HEK293 (cell line): ENCODE results near the gene ARHGEF2.
A peak's percentile ranks its signal among the peaks of the same experiment; 100 is the strongest.

Source experiments
- BCL11A ChIP-seq: fragments of 450-650 bp; formaldehyde crosslinking; IDR thresholded peaks from 2 replicates; pipeline ENCODE4 v1.5.1; 2016; ENCODE audit warnings: low read depth, missing biosample characterization, missing genetic modification characterization
- EGR2 ChIP-seq: fragments of 450-650 bp; formaldehyde crosslinking; IDR thresholded peaks from 2 replicates; pipeline ENCODE4 v1.5.1; 2016; ENCODE audit warnings: low read depth, missing biosample characterization, missing genetic modification characterization
- KLF10 ChIP-seq: fragments of 450-650 bp; IDR thresholded peaks from 2 replicates; pipeline ENCODE4 v1.5.1; 2018; ENCODE audit warnings: missing biosample characterization, mild to moderate bottlenecking, missing genetic modification characterization
- KLF16 ChIP-seq: fragments of 450-650 bp; formaldehyde crosslinking; IDR thresholded peaks from 2 replicates; pipeline ENCODE4 v1.5.1; 2017; ENCODE audit warnings: missing biosample characterization, missing genetic modification characterization
- KLF9 ChIP-seq: fragments of 450-650 bp; formaldehyde crosslinking; IDR thresholded peaks from 2 replicates; pipeline ENCODE4 v1.5.1; 2016; ENCODE audit warnings: missing biosample characterization, missing genetic modification characterization, low read depth
- SP3 ChIP-seq: fragments of 450-650 bp; formaldehyde crosslinking; IDR thresholded peaks from 2 replicates; pipeline ENCODE4 v1.5.1; 2016; ENCODE audit warnings: missing biosample characterization, missing genetic modification characterization
- SP7 ChIP-seq: fragments of 450-650 bp; formaldehyde crosslinking; IDR thresholded peaks from 2 replicates; pipeline ENCODE4 v1.5.1; 2016; ENCODE audit warnings: missing biosample characterization, missing genetic modification characterization
- ZBTB20 ChIP-seq: fragments of 450-650 bp; formaldehyde crosslinking; IDR thresholded peaks from 2 replicates; pipeline ENCODE4 v1.5.1; 2016; ENCODE audit warnings: missing biosample characterization, missing genetic modification characterization
- ZBTB7A ChIP-seq: fragments of 450-650 bp; formaldehyde crosslinking; IDR thresholded peaks from 2 replicates; pipeline ENCODE4 v1.5.1; 2016; ENCODE audit warnings: low read depth, missing biosample characterization, missing genetic modification characterization
- ZBTB8A ChIP-seq: fragments of 450-650 bp; formaldehyde crosslinking; IDR thresholded peaks from 2 replicates; pipeline ENCODE4 v1.5.1; 2016; ENCODE audit warnings: missing biosample characterization, missing genetic modification characterization
- ZEB2 ChIP-seq: fragments of 450-650 bp; formaldehyde crosslinking; IDR thresholded peaks from 2 replicates; pipeline ENCODE4 v1.5.1; 2016; ENCODE audit warnings: missing biosample characterization, missing genetic modification characterization
- ZIC2 ChIP-seq: fragments of 450-650 bp; formaldehyde crosslinking; IDR thresholded peaks from 2 replicates; pipeline ENCODE4 v1.5.1; 2016; ENCODE audit warnings: missing biosample characterization, missing genetic modification characterization
- ZNF132 ChIP-seq: fragments of 450-650 bp; formaldehyde crosslinking; IDR thresholded peaks from 2 replicates; pipeline ENCODE4 v1.5.1; 2017; ENCODE audit warnings: missing biosample characterization, missing genetic modification characterization, borderline replicate concordance
- ZNF266 ChIP-seq: fragments of 450-650 bp; formaldehyde crosslinking; IDR thresholded peaks from 2 replicates; pipeline ENCODE4 v1.5.1; 2016; ENCODE audit warnings: missing biosample characterization, missing genetic modification characterization, low read depth
- ZNF274 ChIP-seq, 2 experiments: fragments of 200-500 bp in 1 of 2; fragments of 450-650 bp in 1 of 2; sonication (Bioruptor generic) in 1 of 2; formaldehyde crosslinking in 1 of 2; IDR thresholded peaks; 2 replicates each; pipeline versions ENCODE4 v1.5.1 to v1.6.1; 2014 to 2016; ENCODE audit warnings: borderline replicate concordance in 1 of 2, inconsistent platforms in 1 of 2, low read length in 1 of 2, missing biosample characterization in 1 of 2, missing genetic modification characterization in 1 of 2
- ZNF302 ChIP-seq: fragments of 450-650 bp; formaldehyde crosslinking; IDR thresholded peaks from 2 replicates; pipeline ENCODE4 v1.5.1; 2016; ENCODE audit warnings: missing biosample characterization, missing genetic modification characterization, low read depth
- ZNF548 ChIP-seq: fragments of 450-650 bp; formaldehyde crosslinking; IDR thresholded peaks from 2 replicates; pipeline ENCODE4 v1.5.1; 2016; ENCODE audit warnings: missing biosample characterization, missing genetic modification characterization
- ZNF561 ChIP-seq: fragments of 450-650 bp; IDR thresholded peaks from 2 replicates; pipeline ENCODE4 v1.5.1; 2018; ENCODE audit warnings: missing biosample characterization, missing genetic modification characterization, borderline replicate concordance
- ZNF600 ChIP-seq: fragments of 450-650 bp; formaldehyde crosslinking; IDR thresholded peaks from 2 replicates; pipeline ENCODE4 v1.5.1; 2016; ENCODE audit warnings: missing biosample characterization, missing genetic modification characterization
- ZNF629 ChIP-seq: fragments of 450-650 bp; formaldehyde crosslinking; IDR thresholded peaks from 2 replicates; pipeline ENCODE4 v1.5.1; 2017; ENCODE audit warnings: missing biosample characterization, missing genetic modification characterization
- TF ChIP-seq, protein P1 (sequence below): fragments of 450-650 bp; formaldehyde crosslinking; IDR thresholded peaks from 2 replicates; pipeline ENCODE4 v1.5.1; 2017; ENCODE audit warnings: missing biosample characterization, mild to moderate bottlenecking, missing genetic modification characterization, moderate library complexity
- TF ChIP-seq, protein P2 (sequence below): fragments of 450-650 bp; formaldehyde crosslinking; IDR thresholded peaks from 2 replicates; pipeline ENCODE4 v1.5.1; 2016; ENCODE audit warnings: missing biosample characterization, missing genetic modification characterization
- TF ChIP-seq, protein P3 (sequence below): fragments of 450-650 bp; formaldehyde crosslinking; IDR thresholded peaks from 2 replicates; pipeline ENCODE4 v1.5.1; 2016; ENCODE audit warnings: missing biosample characterization, missing genetic modification characterization
- TF ChIP-seq, protein P4 (sequence below): fragments of 450-650 bp; formaldehyde crosslinking; optimal IDR thresholded peaks from 2 replicates; pipeline ENCODE3; 2016; ENCODE audit warnings: missing biosample characterization, mild to moderate bottlenecking, missing genetic modification characterization
- TF ChIP-seq, protein P5 (sequence below): fragments of 450-650 bp; formaldehyde crosslinking; conservative IDR thresholded peaks from 2 replicates; pipeline ENCODE4 v1.5.1; 2016; ENCODE audit warnings: low read depth, missing biosample characterization, missing genetic modification characterization

ARHGEF2 gene

DNA sequence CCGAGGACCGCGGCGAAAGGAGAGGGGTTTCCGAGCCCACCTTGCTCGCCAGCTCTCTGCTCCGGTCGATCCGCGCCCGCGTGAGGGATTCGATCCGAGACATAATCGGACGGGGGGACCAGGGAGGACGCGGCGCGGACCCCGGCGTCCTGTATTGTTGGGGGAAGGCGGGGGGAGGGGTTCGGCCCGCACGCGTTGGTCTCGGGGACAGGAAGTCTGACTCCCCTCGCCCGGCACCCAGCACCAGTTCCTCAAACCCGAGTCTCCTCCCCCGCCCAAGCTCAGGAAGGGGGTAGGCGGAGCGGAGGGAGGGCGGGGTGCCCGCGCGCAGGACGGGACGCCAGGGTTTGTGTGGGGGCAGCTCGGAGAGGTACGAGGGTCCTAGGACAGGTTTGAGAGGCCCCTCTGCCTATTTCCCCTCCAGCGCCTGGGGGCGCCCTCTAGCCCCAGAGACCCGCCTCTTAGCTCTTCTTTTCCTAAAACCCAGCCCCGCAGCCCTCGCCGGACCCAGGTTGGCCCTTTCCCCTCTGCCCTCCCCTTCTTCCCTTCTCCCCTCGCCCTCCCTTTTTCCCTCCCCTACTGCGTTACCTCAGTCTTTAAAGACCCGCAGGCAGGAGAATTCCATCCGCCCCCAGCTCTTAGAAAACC lies at the start of gene ARHGEF2 (continued):
- TF ChIP-seq ZIC2 (tag by site-specific recombination) (peak; percentile 35), ZNF302 (tag by site-specific recombination) (no peak), ZNF266 (tag by site-specific recombination) (no peak), EGR2 (peak; percentile 70), SP3 (tag by site-specific recombination) (peak; percentile 73), KLF10 (tag by site-specific recombination) (peak; percentile 22; the same call in 1 of the 2 replicates), KLF9 (tag by site-specific recombination) (peak; percentile 32; the same call in 1 of the 2 replicates), ZNF561 (tag by site-specific recombination) (peak; percentile 81), BCL11A (tag by site-specific recombination) (peak; percentile 11; the same call in 1 of the 2 replicates), ZBTB20 (tag by site-specific recombination) (peak; percentile 99), ZEB2 (tag by site-specific recombination) (peak; percentile 72), ZBTB7A (tag by site-specific recombination) (0 out of 2 replicates have a peak, but pooled peaks have one; percentile 33), ZBTB8A (tag by site-specific recombination) (peak; percentile 78), ZNF629 (0 out of 2 replicates have a peak, but pooled peaks have one; percentile 41), ZNF600 (tag by site-specific recombination) (0 out of 2 replicates have a peak, but pooled peaks have one; percentile 20), ZNF548 (tag by site-specific recombination) (no peak), ZNF274 (IDR thresholded peaks at IDR 0.05; ENCODE audit: low read length) (no peak), ZNF274 (tag by site-specific recombination; IDR thresholded peaks at IDR 0.05; ENCODE audit: borderline replicate concordance) (no peak), KLF16 (tag by site-specific recombination) (0 out of 2 replicates have a peak, but pooled peaks have one; percentile 39), SP7 (0 out of 2 replicates have a peak, but pooled peaks have one; percentile 56), ZNF132 (no peak)
- TF ChIP-seq, protein P1, sequence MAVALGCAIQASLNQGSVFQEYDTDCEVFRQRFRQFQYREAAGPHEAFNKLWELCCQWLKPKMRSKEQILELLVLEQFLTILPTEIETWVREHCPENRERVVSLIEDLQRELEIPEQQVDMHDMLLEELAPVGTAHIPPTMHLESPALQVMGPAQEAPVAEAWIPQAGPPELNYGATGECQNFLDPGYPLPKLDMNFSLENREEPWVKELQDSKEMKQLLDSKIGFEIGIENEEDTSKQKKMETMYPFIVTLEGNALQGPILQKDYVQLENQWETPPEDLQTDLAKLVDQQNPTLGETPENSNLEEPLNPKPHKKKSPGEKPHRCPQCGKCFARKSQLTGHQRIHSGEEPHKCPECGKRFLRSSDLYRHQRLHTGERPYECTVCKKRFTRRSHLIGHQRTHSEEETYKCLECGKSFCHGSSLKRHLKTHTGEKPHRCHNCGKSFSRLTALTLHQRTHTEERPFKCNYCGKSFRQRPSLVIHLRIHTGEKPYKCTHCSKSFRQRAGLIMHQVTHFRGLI (tag by site-specific recombination), result peak; percentile 61
- TF ChIP-seq, protein P2, sequence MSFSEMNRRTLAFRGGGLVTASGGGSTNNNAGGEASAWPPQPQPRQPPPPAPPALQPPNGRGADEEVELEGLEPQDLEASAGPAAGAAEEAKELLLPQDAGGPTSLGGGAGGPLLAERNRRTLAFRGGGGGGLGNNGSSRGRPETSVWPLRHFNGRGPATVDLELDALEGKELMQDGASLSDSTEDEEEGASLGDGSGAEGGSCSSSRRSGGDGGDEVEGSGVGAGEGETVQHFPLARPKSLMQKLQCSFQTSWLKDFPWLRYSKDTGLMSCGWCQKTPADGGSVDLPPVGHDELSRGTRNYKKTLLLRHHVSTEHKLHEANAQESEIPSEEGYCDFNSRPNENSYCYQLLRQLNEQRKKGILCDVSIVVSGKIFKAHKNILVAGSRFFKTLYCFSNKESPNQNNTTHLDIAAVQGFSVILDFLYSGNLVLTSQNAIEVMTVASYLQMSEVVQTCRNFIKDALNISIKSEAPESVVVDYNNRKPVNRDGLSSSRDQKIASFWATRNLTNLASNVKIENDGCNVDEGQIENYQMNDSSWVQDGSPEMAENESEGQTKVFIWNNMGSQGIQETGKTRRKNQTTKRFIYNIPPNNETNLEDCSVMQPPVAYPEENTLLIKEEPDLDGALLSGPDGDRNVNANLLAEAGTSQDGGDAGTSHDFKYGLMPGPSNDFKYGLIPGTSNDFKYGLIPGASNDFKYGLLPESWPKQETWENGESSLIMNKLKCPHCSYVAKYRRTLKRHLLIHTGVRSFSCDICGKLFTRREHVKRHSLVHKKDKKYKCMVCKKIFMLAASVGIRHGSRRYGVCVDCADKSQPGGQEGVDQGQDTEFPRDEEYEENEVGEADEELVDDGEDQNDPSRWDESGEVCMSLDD (tag by site-specific recombination), result peak; percentile 87
- TF ChIP-seq, protein P3, sequence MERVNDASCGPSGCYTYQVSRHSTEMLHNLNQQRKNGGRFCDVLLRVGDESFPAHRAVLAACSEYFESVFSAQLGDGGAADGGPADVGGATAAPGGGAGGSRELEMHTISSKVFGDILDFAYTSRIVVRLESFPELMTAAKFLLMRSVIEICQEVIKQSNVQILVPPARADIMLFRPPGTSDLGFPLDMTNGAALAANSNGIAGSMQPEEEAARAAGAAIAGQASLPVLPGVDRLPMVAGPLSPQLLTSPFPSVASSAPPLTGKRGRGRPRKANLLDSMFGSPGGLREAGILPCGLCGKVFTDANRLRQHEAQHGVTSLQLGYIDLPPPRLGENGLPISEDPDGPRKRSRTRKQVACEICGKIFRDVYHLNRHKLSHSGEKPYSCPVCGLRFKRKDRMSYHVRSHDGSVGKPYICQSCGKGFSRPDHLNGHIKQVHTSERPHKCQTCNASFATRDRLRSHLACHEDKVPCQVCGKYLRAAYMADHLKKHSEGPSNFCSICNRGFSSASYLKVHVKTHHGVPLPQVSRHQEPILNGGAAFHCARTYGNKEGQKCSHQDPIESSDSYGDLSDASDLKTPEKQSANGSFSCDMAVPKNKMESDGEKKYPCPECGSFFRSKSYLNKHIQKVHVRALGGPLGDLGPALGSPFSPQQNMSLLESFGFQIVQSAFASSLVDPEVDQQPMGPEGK (tag by site-specific recombination), result peak; percentile 90
- TF ChIP-seq, protein P4, sequence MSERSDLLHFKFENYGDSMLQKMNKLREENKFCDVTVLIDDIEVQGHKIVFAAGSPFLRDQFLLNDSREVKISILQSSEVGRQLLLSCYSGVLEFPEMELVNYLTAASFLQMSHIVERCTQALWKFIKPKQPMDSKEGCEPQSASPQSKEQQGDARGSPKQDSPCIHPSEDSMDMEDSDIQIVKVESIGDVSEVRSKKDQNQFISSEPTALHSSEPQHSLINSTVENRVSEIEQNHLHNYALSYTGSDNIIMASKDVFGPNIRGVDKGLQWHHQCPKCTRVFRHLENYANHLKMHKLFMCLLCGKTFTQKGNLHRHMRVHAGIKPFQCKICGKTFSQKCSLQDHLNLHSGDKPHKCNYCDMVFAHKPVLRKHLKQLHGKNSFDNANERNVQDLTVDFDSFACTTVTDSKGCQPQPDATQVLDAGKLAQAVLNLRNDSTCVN (tag by site-specific recombination), result peak; percentile 58
- TF ChIP-seq, protein P5, sequence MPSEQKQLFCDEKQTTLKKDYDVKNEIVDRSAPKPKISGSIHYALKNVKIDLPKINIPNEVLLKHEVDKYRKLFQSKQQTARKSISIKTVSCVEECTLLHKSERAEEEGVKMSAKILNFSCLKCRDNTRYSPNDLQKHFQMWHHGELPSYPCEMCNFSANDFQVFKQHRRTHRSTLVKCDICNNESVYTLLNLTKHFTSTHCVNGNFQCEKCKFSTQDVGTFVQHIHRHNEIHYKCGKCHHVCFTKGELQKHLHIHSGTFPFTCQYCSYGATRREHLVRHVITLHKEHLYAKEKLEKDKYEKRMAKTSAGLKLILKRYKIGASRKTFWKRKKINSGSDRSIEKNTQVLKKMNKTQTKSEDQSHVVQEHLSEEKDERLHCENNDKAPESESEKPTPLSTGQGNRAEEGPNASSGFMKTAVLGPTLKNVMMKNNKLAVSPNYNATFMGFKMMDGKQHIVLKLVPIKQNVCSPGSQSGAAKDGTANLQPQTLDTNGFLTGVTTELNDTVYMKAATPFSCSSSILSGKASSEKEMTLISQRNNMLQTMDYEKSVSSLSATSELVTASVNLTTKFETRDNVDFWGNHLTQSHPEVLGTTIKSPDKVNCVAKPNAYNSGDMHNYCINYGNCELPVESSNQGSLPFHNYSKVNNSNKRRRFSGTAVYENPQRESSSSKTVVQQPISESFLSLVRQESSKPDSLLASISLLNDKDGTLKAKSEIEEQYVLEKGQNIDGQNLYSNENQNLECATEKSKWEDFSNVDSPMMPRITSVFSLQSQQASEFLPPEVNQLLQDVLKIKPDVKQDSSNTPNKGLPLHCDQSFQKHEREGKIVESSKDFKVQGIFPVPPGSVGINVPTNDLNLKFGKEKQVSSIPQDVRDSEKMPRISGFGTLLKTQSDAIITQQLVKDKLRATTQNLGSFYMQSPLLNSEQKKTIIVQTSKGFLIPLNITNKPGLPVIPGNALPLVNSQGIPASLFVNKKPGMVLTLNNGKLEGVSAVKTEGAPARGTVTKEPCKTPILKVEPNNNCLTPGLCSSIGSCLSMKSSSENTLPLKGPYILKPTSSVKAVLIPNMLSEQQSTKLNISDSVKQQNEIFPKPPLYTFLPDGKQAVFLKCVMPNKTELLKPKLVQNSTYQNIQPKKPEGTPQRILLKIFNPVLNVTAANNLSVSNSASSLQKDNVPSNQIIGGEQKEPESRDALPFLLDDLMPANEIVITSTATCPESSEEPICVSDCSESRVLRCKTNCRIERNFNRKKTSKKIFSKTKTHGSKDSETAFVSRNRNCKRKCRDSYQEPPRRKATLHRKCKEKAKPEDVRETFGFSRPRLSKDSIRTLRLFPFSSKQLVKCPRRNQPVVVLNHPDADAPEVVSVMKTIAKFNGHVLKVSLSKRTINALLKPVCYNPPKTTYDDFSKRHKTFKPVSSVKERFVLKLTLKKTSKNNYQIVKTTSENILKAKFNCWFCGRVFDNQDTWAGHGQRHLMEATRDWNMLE (tag by site-specific recombination), result 0 out of 2 replicates have a peak, but pooled peaks have one; percentile 27
